ENCODE data around the gene GRPEL2. TPM values are rescaled to one million over a fixed set of nuclear protein-coding genes. Genes with fewer than 3 reads are reported as not detected.

The GRPEL2 gene
- total and polyA plus RNA-seq, 2 experiments from 2014 or later, result 7.6 to 19.6 TPM

- Histone ChIP-seq H3K9me2 (replicated peaks; ENCODE audit: insufficient read depth) (no peaks in the 10 kb centered on the region), H3K4me3 (no peak overlapping the region), H3K27me3 (no peaks in the 10 kb centered on the region), H3K4me2 (no peak overlapping the region), H4K20me1 (ENCODE audit: insufficient read depth, poor library complexity, severe bottlenecking) (no peaks in the 10 kb centered on the region), H3K27ac (no peak overlapping the region), H3K79me2 (no peaks in the 10 kb centered on the region), H3K36me3 (replicated peaks; ENCODE audit: insufficient read depth, low read depth) (no peaks in the 10 kb centered on the region), H3K4me1 (ENCODE audit: insufficient read depth) (peaks cover 6% of the 10 kb centered on the region), H3K9me3 (ENCODE audit: low read depth) (no peaks in the 10 kb centered on the region), H2AFZ (no peak overlapping the region)
- TF ChIP-seq EZH2phosphoT487 (IDR thresholded peaks at IDR 0.05; ENCODE audit: low read depth, severe bottlenecking, unreplicated experiment), result no peak
- no peak for TF ChIP-seq CTCF (IDR thresholded peaks at IDR 0.05; ENCODE audit: poor library complexity)
- no peak for TF ChIP-seq EZH2 (IDR thresholded peaks at IDR 0.05; ENCODE audit: borderline replicate concordance)
- 83% methylated on average over 4 of the region's 4 CpGs for WGBS (ENCODE audit: low lambda C conversion rate, missing lambda C conversion rate)
- no peak for DNase-seq (ENCODE audit: low spot score)
Observed at GRCh38 chr5:149303210-149303609, 42.1 kb upstream of the GRPEL2 start.

GRCh38 chr5:149304195-149305078, 40.9 kb upstream of the GRPEL2 start:
- Histone ChIP-seq H3K27ac (no peak overlapping the region), H3K36me3 (replicated peaks; ENCODE audit: insufficient read depth, low read depth) (no peaks in the 10 kb centered on the region), H4K20me1 (ENCODE audit: insufficient read depth, poor library complexity, severe bottlenecking) (no peaks in the 10 kb centered on the region), H2AFZ (no peak overlapping the region), H3K9me2 (replicated peaks; ENCODE audit: insufficient read depth) (no peaks in the 10 kb centered on the region), H3K4me1 (ENCODE audit: insufficient read depth) (peaks cover 2% of the 10 kb centered on the region), H3K9me3 (ENCODE audit: low read depth) (no peaks in the 10 kb centered on the region), H3K27me3 (no peaks in the 10 kb centered on the region), H3K4me3 (no peak overlapping the region), H3K79me2 (no peaks in the 10 kb centered on the region), H3K4me2 (no peak overlapping the region)
- 82% methylated on average over 10 of the region's 11 CpGs for WGBS (ENCODE audit: low lambda C conversion rate, missing lambda C conversion rate)
- no peak for DNase-seq (ENCODE audit: low spot score)
- TF ChIP-seq CTCF (IDR thresholded peaks at IDR 0.05; ENCODE audit: poor library complexity) (no peak), EZH2 (IDR thresholded peaks at IDR 0.05; ENCODE audit: borderline replicate concordance) (no peak), EZH2phosphoT487 (IDR thresholded peaks at IDR 0.05; ENCODE audit: low read depth, severe bottlenecking, unreplicated experiment) (no peak)

GRCh38 chr5:149309354-149309753, 35.9 kb upstream of the GRPEL2 start:
- WGBS (ENCODE audit: low lambda C conversion rate, missing lambda C conversion rate), result 92% methylated on average over 6 of the region's 6 CpGs
- Histone ChIP-seq H4K20me1 (ENCODE audit: insufficient read depth, poor library complexity, severe bottlenecking) (no peaks in the 10 kb centered on the region), H3K36me3 (replicated peaks; ENCODE audit: insufficient read depth, low read depth) (no peaks in the 10 kb centered on the region), H3K79me2 (no peaks in the 10 kb centered on the region), H3K27me3 (no peaks in the 10 kb centered on the region), H3K9me2 (replicated peaks; ENCODE audit: insufficient read depth) (no peaks in the 10 kb centered on the region), H3K4me1 (ENCODE audit: insufficient read depth) (no peaks in the 10 kb centered on the region), H3K4me3 (no peak overlapping the region), H3K9me3 (ENCODE audit: low read depth) (no peaks in the 10 kb centered on the region), H2AFZ (no peak overlapping the region), H3K27ac (no peak overlapping the region), H3K4me2 (no peak overlapping the region)
- DNase-seq (ENCODE audit: low spot score), result no peak
- no peak for TF ChIP-seq EZH2phosphoT487 (IDR thresholded peaks at IDR 0.05; ENCODE audit: low read depth, severe bottlenecking, unreplicated experiment)
- TF ChIP-seq CTCF (IDR thresholded peaks at IDR 0.05; ENCODE audit: poor library complexity), result no peak
- no peak for TF ChIP-seq EZH2 (IDR thresholded peaks at IDR 0.05; ENCODE audit: borderline replicate concordance)

Measured in hepatocyte (in vitro differentiated cells).